Measurements from ENCODE around the gene PHF8.

PHF8 gene

GRCh38 chrX:54064564-54064963 is 20.3 kb upstream of the PHF8 start:
- Histone ChIP-seq H3K36me3 (no peaks in the 10 kb centered on the region), H3K27ac (no peak overlapping the region), H3K4me3 (no peak overlapping the region), H3K9me3 (no peaks in the 10 kb centered on the region), H3K27me3 (no peaks in the 10 kb centered on the region), H3K4me1 (no peaks in the 10 kb centered on the region)
- intact Hi-C loops (cut with DNase I; ENCODE audit: low total_unique reads) = no loop called here
- TF ChIP-seq, protein P1, sequence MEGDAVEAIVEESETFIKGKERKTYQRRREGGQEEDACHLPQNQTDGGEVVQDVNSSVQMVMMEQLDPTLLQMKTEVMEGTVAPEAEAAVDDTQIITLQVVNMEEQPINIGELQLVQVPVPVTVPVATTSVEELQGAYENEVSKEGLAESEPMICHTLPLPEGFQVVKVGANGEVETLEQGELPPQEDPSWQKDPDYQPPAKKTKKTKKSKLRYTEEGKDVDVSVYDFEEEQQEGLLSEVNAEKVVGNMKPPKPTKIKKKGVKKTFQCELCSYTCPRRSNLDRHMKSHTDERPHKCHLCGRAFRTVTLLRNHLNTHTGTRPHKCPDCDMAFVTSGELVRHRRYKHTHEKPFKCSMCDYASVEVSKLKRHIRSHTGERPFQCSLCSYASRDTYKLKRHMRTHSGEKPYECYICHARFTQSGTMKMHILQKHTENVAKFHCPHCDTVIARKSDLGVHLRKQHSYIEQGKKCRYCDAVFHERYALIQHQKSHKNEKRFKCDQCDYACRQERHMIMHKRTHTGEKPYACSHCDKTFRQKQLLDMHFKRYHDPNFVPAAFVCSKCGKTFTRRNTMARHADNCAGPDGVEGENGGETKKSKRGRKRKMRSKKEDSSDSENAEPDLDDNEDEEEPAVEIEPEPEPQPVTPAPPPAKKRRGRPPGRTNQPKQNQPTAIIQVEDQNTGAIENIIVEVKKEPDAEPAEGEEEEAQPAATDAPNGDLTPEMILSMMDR (IDR thresholded peaks at IDR 0.05) = no peak
- no peak for DNase-seq

DNA sequence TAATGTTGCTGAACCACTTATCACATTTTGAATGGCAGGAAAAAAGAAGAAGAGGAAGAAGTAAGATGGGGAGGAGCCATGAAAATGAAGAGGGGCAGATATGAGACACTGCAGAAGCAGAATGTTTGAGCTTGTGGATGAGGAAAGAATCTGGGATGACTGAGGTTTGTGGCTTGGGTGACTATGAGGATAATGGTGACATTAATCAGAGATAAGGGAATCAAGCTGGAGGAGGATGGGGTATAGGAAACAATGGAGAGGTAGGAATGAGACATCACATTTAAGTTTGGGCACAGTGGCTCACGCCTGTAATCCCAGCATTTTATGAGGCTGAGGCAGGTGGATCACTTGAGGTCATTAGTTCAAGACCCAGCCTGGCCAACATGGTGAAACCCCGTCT is 19.1 kb upstream of the PHF8 start:
- intact Hi-C loops (cut with DNase I; ENCODE audit: low total_unique reads) = no loop called here
- H3K9me3 ChIP-seq = no peaks in the 10 kb centered on the region
- no peaks in the 10 kb centered on the region for H3K27me3 ChIP-seq
- DNase-seq = no peak
- TF ChIP-seq, protein P1 (IDR thresholded peaks at IDR 0.05) = no peak
- H3K4me1 ChIP-seq = no peaks in the 10 kb centered on the region
- no peak overlapping the region for H3K4me3 ChIP-seq
- H3K36me3 ChIP-seq = no peaks in the 10 kb centered on the region
- no peak overlapping the region for H3K27ac ChIP-seq

DNA sequence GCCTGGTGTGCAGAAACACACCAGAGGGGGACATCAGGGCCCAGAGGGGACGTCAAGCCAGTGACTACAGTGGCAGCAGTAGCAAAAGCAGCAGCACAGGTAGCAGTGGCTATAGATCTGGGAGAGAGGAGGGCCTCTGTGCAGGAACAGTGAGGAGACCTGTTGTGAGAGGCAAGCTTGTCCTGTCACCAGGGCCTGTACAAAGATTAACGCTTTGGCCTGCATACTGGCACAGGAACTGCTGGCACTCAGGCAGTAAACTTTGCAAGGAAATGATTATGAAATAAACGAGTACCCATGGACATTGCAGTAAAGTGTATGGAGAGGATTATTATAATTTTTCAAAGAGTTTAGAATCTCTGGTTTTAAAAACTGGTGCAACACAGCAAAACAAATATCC is 5.5 kb upstream of the PHF8 start:
- TF ChIP-seq, protein P1 (IDR thresholded peaks at IDR 0.05) = no peak
- Histone ChIP-seq H3K27me3 (no peaks in the 10 kb centered on the region), H3K27ac (no peak overlapping the region), H3K4me1 (no peaks in the 10 kb centered on the region), H3K9me3 (no peaks in the 10 kb centered on the region), H3K4me3 (no peak overlapping the region), H3K36me3 (no peaks in the 10 kb centered on the region)
- no peak for DNase-seq
- intact Hi-C loops (cut with DNase I; ENCODE audit: low total_unique reads) = loop anchor here (10.0 kb wide), 2 partner anchors 135 to 765 kb away; partner anchors contain the start of gene FAM120C

DNA sequence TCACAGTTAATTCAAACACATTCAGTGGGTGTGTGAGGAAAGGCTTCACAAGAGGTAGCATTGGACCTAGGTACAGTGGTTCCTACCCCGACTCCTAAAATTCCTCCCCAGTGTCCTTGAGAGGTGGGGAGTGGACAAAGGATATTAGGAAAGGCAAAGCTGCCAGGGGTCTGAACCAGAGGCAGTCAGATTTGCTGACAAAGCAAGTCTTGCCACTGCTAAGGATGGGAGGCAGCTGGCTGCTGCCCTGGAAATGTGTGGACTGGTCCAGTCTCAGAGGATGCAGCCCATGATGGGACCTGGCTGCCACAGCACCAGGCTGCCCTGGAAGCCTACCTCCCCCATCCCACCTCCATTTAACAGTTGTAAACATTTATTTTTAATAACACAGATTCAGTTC is 4.1 kb upstream of the PHF8 start:
- H3K27me3 ChIP-seq = no peaks in the 10 kb centered on the region
- no peak overlapping the region for H3K27ac ChIP-seq
- no peaks in the 10 kb centered on the region for H3K9me3 ChIP-seq
- TF ChIP-seq, protein P1 (IDR thresholded peaks at IDR 0.05) = no peak
- no peak overlapping the region for H3K4me3 ChIP-seq
- intact Hi-C loops (cut with DNase I; ENCODE audit: low total_unique reads) = loop anchor here (10.0 kb wide), 2 partner anchors 136 to 766 kb away; partner anchors contain the start of gene FAM120C
- no peak for DNase-seq
- no peaks in the 10 kb centered on the region for H3K4me1 ChIP-seq
- H3K36me3 ChIP-seq = no peaks in the 10 kb centered on the region

DNA sequence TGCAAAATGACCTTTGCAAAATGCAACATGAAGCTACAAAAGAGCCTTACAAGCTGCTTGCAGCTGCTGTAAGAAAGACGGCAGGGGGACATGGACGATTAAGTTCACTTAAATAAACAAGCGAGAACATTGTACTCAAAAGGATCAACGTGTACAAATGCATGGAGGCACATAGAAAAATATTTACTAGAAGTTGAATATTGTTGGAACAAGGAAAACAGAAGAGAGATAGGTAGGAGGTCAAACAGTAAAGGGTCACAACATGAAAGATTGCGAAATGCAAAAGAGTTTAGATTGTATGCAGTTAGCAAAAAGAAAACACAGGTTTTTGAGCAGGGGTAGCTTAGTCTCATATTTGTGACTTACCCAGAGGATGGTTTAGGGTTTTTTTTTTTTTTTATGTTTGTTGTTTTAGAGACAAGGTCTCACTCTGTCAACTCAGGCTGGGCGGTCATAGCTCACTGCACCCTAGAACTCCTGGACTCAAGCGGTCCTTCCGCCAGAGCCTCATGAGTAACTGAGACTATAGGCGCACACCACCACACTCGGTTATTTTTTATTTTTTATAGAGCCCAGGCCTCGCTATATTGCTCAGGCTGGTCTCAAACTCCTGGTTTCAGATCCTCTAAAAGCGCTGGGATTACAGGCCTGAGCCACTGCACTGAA is 1.4 kb upstream of the PHF8 start:
- no peak overlapping the region for H3K4me3 ChIP-seq
- intact Hi-C loops (cut with DNase I; ENCODE audit: low total_unique reads) = loop anchor here (10.0 kb wide), 2 partner anchors 139 to 769 kb away; partner anchors contain the start of gene FAM120C
- H3K36me3 ChIP-seq = peaks cover 0 to 7% (median 6%) of the 10 kb centered on the region in 3 donors
- no peaks in the 10 kb centered on the region for H3K27me3 ChIP-seq
- no peaks in the 10 kb centered on the region for H3K9me3 ChIP-seq
- TF ChIP-seq, protein P1 (IDR thresholded peaks at IDR 0.05) = no peak
- peak overlapping the region; percentile 93 to 99 for H3K27ac ChIP-seq
- no peak for DNase-seq
- H3K4me1 ChIP-seq = no peaks in the 10 kb centered on the region

All from tibial artery (tissue), 4 donors.